ENCODE measurements around the gene FLVCR2. TPM values are rescaled to one million over a fixed set of nuclear protein-coding genes. Genes with fewer than 3 reads are reported as not detected.

Gene FLVCR2
- total and polyA plus RNA-seq, 2 donors (not counting 1 experiment from before 2014, with no cell fraction given) = 0.31 to 1.6 TPM

GRCh38 chr14:75563931-75564330 lies 14.5 kb upstream of the FLVCR2 start:
- no peak overlapping the region for H3K4me2 ChIP-seq (replicated peaks; ENCODE audit: low read depth, low read length, poor library complexity, severe bottlenecking)
- ATAC-seq (ENCODE audit: low read depth) = no peak
- no peaks in the 10 kb centered on the region for H3K36me3 ChIP-seq (replicated peaks in 1 of 2; ENCODE audit: control extremely low read depth in 1 of 2, control insufficient read depth in 1 of 2, extremely low read depth in 1 of 2, insufficient read depth in 2 of 2, low read length in 1 of 2)
- H3K79me2 ChIP-seq (ENCODE audit: control insufficient read depth, insufficient read depth, low read length) = no peaks in the 10 kb centered on the region
- H3K27ac ChIP-seq (ENCODE audit: low read length in 2 of 2) = no peak overlapping the region
- no peak overlapping the region for H2AFZ ChIP-seq (ENCODE audit: insufficient read depth, low read depth, low read length, poor library complexity, severe bottlenecking)
- H3K9me3 Mint-ChIP-seq (ENCODE audit: insufficient read depth) = no peaks in the 10 kb centered on the region
- H3K4me1 Mint-ChIP-seq = peaks cover 10% of the 10 kb centered on the region
- no peak overlapping the region for H3K4me3 Mint-ChIP-seq
- CTCF ChIA-PET = interaction anchor here (0.8 to 6.1 kb wide), 9 partner anchors 11 to 256 kb away, joined by 3 to 108 read pairs (median 7); partner anchors contain the start of gene BATF
- DNase-seq = no peak
- no peaks in the 10 kb centered on the region for H4K20me1 ChIP-seq (ENCODE audit: control insufficient read depth, insufficient read depth, low read length, poor library complexity, severe bottlenecking)
- TF ChIP-seq CTCF (IDR thresholded peaks at IDR 0.05) (no peak), EZH2 (IDR thresholded peaks at IDR 0.05; ENCODE audit: borderline replicate concordance, insufficient read depth, low read depth, low read length, poor library complexity, severe bottlenecking) (no peak)
- H3K27me3 Mint-ChIP-seq = no peaks in the 10 kb centered on the region
- intact Hi-C loops (cut with micrococcal nuclease) = loop anchor here (5.0 kb wide), 1 partner anchor 437 kb away; the partner anchor contains the start of gene NEK9
- H3K27ac Mint-ChIP-seq = no peak overlapping the region
- H3K9me3 ChIP-seq (ENCODE audit: control extremely low read depth in 1 of 3, control insufficient read depth in 2 of 3, insufficient read depth in 1 of 3, low read length in 2 of 3) = no peaks in the 10 kb centered on the region
- no peaks in the 10 kb centered on the region for H3K27me3 ChIP-seq (replicated peaks in 1 of 4; ENCODE audit: control extremely low read depth in 1 of 4, control insufficient read depth in 3 of 4, insufficient read depth in 4 of 4, low read length in 3 of 4)
- no peak overlapping the region for H3K9ac ChIP-seq (ENCODE audit: low read length)
- 67% methylated on average over 1 of the region's 4 CpGs for WGBS (ENCODE audit: insufficient coverage)
- H3K4me1 ChIP-seq (ENCODE audit: control insufficient read depth in 2 of 2, insufficient read depth in 2 of 2, low read length in 2 of 2) = peaks cover 6 to 8% of the 10 kb centered on the region in 2 donors
- H3K4me3 ChIP-seq (ENCODE audit: control extremely low read depth in 1 of 5, extremely low read depth in 1 of 5, insufficient read depth in 1 of 5, low read depth in 2 of 5, low read length in 4 of 5) = no peak overlapping the region
- POLR2A ChIA-PET = no interaction called here

- TF ChIP-seq EZH2 (IDR thresholded peaks at IDR 0.05; ENCODE audit: borderline replicate concordance, insufficient read depth, low read depth, low read length, poor library complexity, severe bottlenecking) = no peak
- no peak for TF ChIP-seq CTCF (IDR thresholded peaks at IDR 0.05)
- Histone ChIP-seq H4K20me1 (ENCODE audit: control insufficient read depth, insufficient read depth, low read length, poor library complexity, severe bottlenecking) (no peaks in the 10 kb centered on the region), H3K27ac (ENCODE audit: low read length in 2 of 2) (no peak overlapping the region), H3K79me2 (ENCODE audit: control insufficient read depth, insufficient read depth, low read length) (no peaks in the 10 kb centered on the region), H3K9ac (ENCODE audit: low read length) (no peak overlapping the region), H3K9me3 (ENCODE audit: control extremely low read depth in 1 of 3, control insufficient read depth in 2 of 3, insufficient read depth in 1 of 3, low read length in 2 of 3) (no peaks in the 10 kb centered on the region), H3K36me3 (replicated peaks in 1 of 2; ENCODE audit: control extremely low read depth in 1 of 2, control insufficient read depth in 1 of 2, extremely low read depth in 1 of 2, insufficient read depth in 2 of 2, low read length in 1 of 2) (no peaks in the 10 kb centered on the region), H3K27me3 (replicated peaks in 1 of 4; ENCODE audit: control extremely low read depth in 1 of 4, control insufficient read depth in 3 of 4, insufficient read depth in 4 of 4, low read length in 3 of 4) (no peaks in the 10 kb centered on the region), H3K4me2 (replicated peaks; ENCODE audit: low read depth, low read length, poor library complexity, severe bottlenecking) (no peak overlapping the region), H3K4me3 (ENCODE audit: control extremely low read depth in 1 of 5, extremely low read depth in 1 of 5, insufficient read depth in 1 of 5, low read depth in 2 of 5, low read length in 4 of 5) (no peak overlapping the region), H3K4me1 (ENCODE audit: control insufficient read depth in 2 of 2, insufficient read depth in 2 of 2, low read length in 2 of 2) (peaks cover 6 to 8% of the 10 kb centered on the region in 2 donors), H2AFZ (ENCODE audit: insufficient read depth, low read depth, low read length, poor library complexity, severe bottlenecking) (no peak overlapping the region)
- no peak overlapping the region for H3K27ac Mint-ChIP-seq
- WGBS (ENCODE audit: insufficient coverage) = 80% methylated on average over 5 of the region's 5 CpGs
- H3K4me3 Mint-ChIP-seq = no peak overlapping the region
- DNase-seq (no peak), ATAC-seq (ENCODE audit: low read depth) (no peak)
- CTCF ChIA-PET = interaction anchor here (6.1 kb wide), 1 partner anchor 257 kb away, joined by 100 read pairs; no protein-coding TSS in a partner anchor
- no peaks in the 10 kb centered on the region for H3K27me3 Mint-ChIP-seq
- peaks cover 10% of the 10 kb centered on the region for H3K4me1 Mint-ChIP-seq
- H3K9me3 Mint-ChIP-seq (ENCODE audit: insufficient read depth) = no peaks in the 10 kb centered on the region
- POLR2A ChIA-PET = no interaction called here
- intact Hi-C loops (cut with micrococcal nuclease) = no loop called here
Observed at GRCh38 chr14:75565056-75565455, 13.4 kb upstream of the FLVCR2 start.
